Stimulated activated CD4-positive, alpha-beta T cell treated with anti-CD3 and anti-CD28 coated beads, Interleukin-4, amount 100 ng/mL, for 24 hours (primary cell): Measurements from ENCODE around the gene GALNT18.

Experiments
- DNase-seq: peaks from one replicate; pipeline ENCODE4 v3.0.0-alpha.2; 2020

GALNT18 gene

GRCh38 chr11:11401960-11402535 is 219.8 kb downstream of the GALNT18 start:
- no peak for DNase-seq

GRCh38 chr11:11400635-11401232 is 221.1 kb downstream of the GALNT18 start:
- DNase-seq: no peak

DNA sequence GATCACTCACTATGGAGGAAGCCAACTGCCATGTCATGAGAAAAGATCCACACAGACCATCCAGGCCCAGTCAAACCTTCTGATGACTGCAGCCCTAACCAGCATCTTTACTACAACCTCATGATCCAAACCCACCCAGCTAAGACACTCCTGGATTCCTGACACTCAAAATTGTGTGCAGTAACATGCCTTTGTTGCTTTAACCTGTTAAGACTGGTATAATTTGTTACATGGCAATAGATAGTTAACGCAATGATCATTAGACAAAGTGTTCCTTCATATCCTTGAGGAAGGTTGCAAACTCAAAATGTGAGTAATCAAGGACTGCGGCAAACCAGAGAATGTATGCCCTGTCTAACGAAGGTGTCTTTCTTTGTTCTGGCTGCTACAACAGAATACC is 221.7 kb downstream of the GALNT18 start:
- no peak for DNase-seq

DNA sequence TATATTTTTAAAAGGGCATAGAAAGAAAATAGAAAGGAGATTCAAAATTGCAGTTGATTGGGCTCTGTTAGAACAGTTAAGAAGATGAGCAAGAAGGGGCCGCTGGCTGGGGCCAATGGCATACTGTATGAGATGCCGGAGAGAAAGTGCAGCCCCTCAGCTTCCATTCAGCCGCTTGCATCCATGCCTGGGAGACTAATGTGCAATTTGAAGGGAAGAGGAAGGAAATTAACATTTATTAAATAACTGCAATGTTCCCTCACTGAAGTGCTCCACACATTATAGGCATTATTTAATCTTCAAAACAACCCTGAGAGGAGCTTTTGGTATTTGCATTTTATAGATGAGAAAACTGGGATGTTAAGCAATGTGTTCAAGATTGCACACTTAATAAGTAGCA is 224.0 kb downstream of the GALNT18 start:
- DNase-seq: no peak

DNA sequence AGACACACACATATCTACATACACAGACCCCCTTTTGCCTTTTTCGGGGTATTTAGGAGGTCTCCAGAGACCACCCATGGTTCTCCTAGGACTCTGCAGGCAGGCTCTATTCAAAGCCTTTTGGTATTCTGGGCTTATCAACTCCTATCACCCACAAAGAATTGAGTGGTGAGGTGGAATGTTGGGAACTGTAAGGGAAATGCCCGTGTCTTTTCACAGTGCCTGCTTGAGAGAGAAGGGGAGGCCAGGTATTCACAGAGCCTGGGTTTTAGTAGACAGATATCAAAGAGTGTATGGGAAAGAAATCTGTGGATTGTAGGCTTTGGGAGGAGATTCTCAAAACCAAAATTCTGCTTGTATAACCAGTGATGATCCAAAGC is 224.8 kb downstream of the GALNT18 start:
- no peak for DNase-seq

- no peak for DNase-seq
These were observed 225.3 kb downstream of the GALNT18 start for GRCh38 chr11:11396301-11397035.

- DNase-seq: no peak
These were observed 226.7 kb downstream of the GALNT18 start for GRCh38 chr11:11395126-11395525.

- DNase-seq: no peak
These were observed 227.6 kb downstream of the GALNT18 start for GRCh38 chr11:11394241-11394640.

- no peak for DNase-seq
These were observed 229.9 kb downstream of the GALNT18 start for GRCh38 chr11:11391796-11392463.

- DNase-seq: no peak
These were observed 230.6 kb downstream of the GALNT18 start for GRCh38 chr11:11391169-11391568.

- DNase-seq: no peak
These were observed 231.6 kb downstream of the GALNT18 start for GRCh38 chr11:11390068-11390771.

- DNase-seq: no peak
These were observed 232.6 kb downstream of the GALNT18 start for GRCh38 chr11:11389238-11389637.

- no peak for DNase-seq
These were observed 234.0 kb downstream of the GALNT18 start for GRCh38 chr11:11387622-11388305.

DNA sequence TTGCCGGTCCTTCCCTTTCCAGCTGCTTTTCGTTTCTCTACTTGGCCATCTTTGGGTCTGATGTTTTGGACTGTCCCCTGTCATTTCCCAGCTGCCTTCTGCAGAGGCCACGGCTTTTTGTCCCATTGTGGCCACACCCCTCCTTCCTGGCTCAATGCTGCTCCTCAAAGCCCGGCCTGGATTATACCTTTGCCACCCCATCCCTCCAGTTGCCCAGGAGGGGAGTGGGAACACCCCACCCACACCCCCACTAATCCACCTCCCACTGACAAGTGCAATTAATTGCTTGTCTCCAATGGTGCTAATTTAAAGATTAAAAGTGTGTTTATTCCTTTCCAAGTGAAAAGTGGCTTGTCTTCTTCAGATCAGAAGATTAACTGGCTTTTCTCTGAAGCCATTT is 234.6 kb downstream of the GALNT18 start:
- DNase-seq: no peak

DNA sequence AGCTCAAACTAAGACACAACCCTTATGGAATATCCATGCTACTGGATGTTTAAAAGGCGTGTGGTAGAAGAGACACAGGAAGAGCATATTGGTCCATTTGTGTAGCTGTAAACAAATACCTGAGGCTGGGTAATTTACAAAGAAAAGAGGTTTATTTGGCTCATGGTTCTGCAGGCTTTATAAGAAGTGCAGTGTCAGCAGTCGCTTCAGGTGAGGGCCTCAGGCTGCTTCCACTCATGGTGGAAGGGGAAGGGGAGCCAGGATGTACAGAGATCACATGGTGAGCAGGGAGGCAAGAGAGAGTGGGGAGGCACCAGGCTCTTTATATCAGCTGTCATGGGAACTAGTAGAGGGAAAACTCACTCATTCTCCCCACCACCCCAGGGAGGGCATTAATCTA is 237.0 kb downstream of the GALNT18 start:
- no peak for DNase-seq

GRCh38 chr11:11383995-11384394 is 237.8 kb downstream of the GALNT18 start:
- no peak for DNase-seq

GRCh38 chr11:11382858-11383532 is 238.8 kb downstream of the GALNT18 start:
- no peak for DNase-seq

- no peak for DNase-seq
These were observed 240.2 kb downstream of the GALNT18 start for GRCh38 chr11:11381471-11382105.

GRCh38 chr11:11380883-11381282 is 240.9 kb downstream of the GALNT18 start:
- no peak for DNase-seq

DNA sequence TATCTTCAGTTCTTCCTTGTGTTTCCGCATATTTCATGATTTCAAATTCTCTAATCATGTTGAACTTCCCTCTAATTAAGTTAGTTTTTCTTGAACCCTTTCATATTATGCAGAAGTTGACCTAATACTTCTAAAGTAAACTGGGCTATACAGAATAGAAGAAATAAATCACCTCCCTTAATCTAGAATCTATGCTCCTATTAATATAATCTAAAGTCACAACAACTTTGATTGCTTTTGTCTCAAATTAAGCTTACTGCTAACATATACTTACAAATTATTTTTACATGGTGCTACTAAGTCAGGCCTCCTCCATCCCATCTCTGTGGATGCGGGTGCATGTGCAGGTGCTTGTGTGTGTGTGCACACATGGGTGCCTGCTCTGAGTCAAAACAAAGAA is 241.5 kb downstream of the GALNT18 start:
- DNase-seq: no peak

GRCh38 chr11:11379661-11380060 is 242.1 kb downstream of the GALNT18 start:
- DNase-seq: no peak
